ENCODE data around the gene PATL1.
A peak's percentile ranks its signal among the peaks of the same experiment; 100 is the strongest.
"Not testable (repeated sequence)": the region's sequence is repeated elsewhere in the genome, so short reads cannot be mapped to it uniquely, and the experiment has no call there.

The PATL1 gene

GRCh38 chr11:59674291-59674690, 5.5 kb upstream of the PATL1 start:
- no peak for DNase-seq

- DNase-seq = no peak
Measured at GRCh38 chr11:59673291-59673690, 4.5 kb upstream of the PATL1 start.

- DNase-seq = no peak
Measured at GRCh38 chr11:59671471-59671870, 2.6 kb upstream of the PATL1 start.

GRCh38 chr11:59669611-59670009, 773 bp upstream of the PATL1 start:
- DNase-seq = peak; percentile 57

- DNase-seq = peak; percentile 81
Measured at GRCh38 chr11:59668188-59668949, 468 bp downstream of the PATL1 start.

- DNase-seq = no peak
Measured at GRCh38 chr11:59667812-59668187, 1.0 kb downstream of the PATL1 start.

- DNase-seq = peak; percentile 86
Measured at GRCh38 chr11:59666969-59667368, 1.9 kb downstream of the PATL1 start.

- no peak for DNase-seq
Measured at GRCh38 chr11:59660621-59661020, 8.2 kb downstream of the PATL1 start.

GRCh38 chr11:59659981-59660380, 8.9 kb downstream of the PATL1 start:
- DNase-seq = no peak

- no peak for DNase-seq
Measured at GRCh38 chr11:59658036-59658435, 10.8 kb downstream of the PATL1 start.

- no peak for DNase-seq
Measured at GRCh38 chr11:59654893-59655292, 13.9 kb downstream of the PATL1 start.

GRCh38 chr11:59647245-59647980, 21.4 kb downstream of the PATL1 start:
- DNase-seq = peak; percentile 60

GRCh38 chr11:59644528-59644927, 24.3 kb downstream of the PATL1 start:
- no peak for DNase-seq

GRCh38 chr11:59643390-59643789, 25.4 kb downstream of the PATL1 start:
- no peak for DNase-seq

- DNase-seq = no peak
Measured at GRCh38 chr11:59641156-59641555, 27.7 kb downstream of the PATL1 start.

- DNase-seq = no peak
Measured at GRCh38 chr11:59630493-59630892, 38.3 kb downstream of the PATL1 start.

GRCh38 chr11:59629996-59630395, 38.8 kb downstream of the PATL1 start:
- DNase-seq = no peak

GRCh38 chr11:59626969-59627368, 41.9 kb downstream of the PATL1 start:
- not testable (repeated sequence) for DNase-seq

- no peak for DNase-seq
Measured at GRCh38 chr11:59625703-59626102, 43.1 kb downstream of the PATL1 start.

- DNase-seq = no peak
Measured at GRCh38 chr11:59617876-59618275, 51.0 kb downstream of the PATL1 start.

GRCh38 chr11:59616396-59616982, 52.3 kb downstream of the PATL1 start:
- no peak for DNase-seq

GRCh38 chr11:59615637-59616395, 53.0 kb downstream of the PATL1 start, which contains the start of gene OSBP:
Gene OSBP (minus strand): TSS chr11:59615774. CDS start chr11:59615664, 110 bp downstream.
- peak; percentile 100 for DNase-seq

- peak; percentile 43 for DNase-seq
Measured at GRCh38 chr11:59615120-59615636, 53.7 kb downstream of the PATL1 start.

Measured in OCI-M1 (cell line).